HG02884 (cell line): ENCODE results near the gene RIMS3.

Experiments
- ATAC-seq: cut with Tn5 transposase; IDR thresholded peaks from one replicate; pipeline ENCODE4 v1.9.1; 2021; ENCODE audit warnings: mild to moderate bottlenecking, moderate library complexity; ENCODE audit not compliant: unreplicated experiment

RIMS3 gene

GRCh38 chr1:40653851-40654537 lies 11.5 kb downstream of the RIMS3 start:
- no peak for ATAC-seq

- ATAC-seq: no peak
Observed at GRCh38 chr1:40652979-40653378, 12.5 kb downstream of the RIMS3 start.

GRCh38 chr1:40652468-40652867 lies 13.0 kb downstream of the RIMS3 start:
- ATAC-seq: no peak

GRCh38 chr1:40651138-40651857 lies 14.2 kb downstream of the RIMS3 start:
- no peak for ATAC-seq

- ATAC-seq: no peak
Observed at GRCh38 chr1:40650075-40650474, 15.4 kb downstream of the RIMS3 start.

- ATAC-seq: no peak
Observed at GRCh38 chr1:40649592-40649930, 15.9 kb downstream of the RIMS3 start.

- ATAC-seq: no peak
Observed at GRCh38 chr1:40648928-40649591, 16.4 kb downstream of the RIMS3 start.

- no peak for ATAC-seq
Observed at GRCh38 chr1:40648200-40648599, 17.3 kb downstream of the RIMS3 start.

- no peak for ATAC-seq
Observed at GRCh38 chr1:40646315-40646714, 19.2 kb downstream of the RIMS3 start.

GRCh38 chr1:40645118-40645680 lies 20.3 kb downstream of the RIMS3 start:
- no peak for ATAC-seq

- no peak for ATAC-seq
Observed at GRCh38 chr1:40641601-40642242, 23.8 kb downstream of the RIMS3 start.

GRCh38 chr1:40640314-40641076 lies 25.0 kb downstream of the RIMS3 start:
- ATAC-seq: no peak

- no peak for ATAC-seq
Observed at GRCh38 chr1:40638097-40639036, 27.1 kb downstream of the RIMS3 start.

- no peak for ATAC-seq
Observed at GRCh38 chr1:40637470-40638007, 27.9 kb downstream of the RIMS3 start.

- ATAC-seq: no peak
Observed at GRCh38 chr1:40636777-40637176, 28.7 kb downstream of the RIMS3 start.

GRCh38 chr1:40635763-40636500 lies 29.6 kb downstream of the RIMS3 start:
- no peak for ATAC-seq

- ATAC-seq: no peak
Observed at GRCh38 chr1:40634901-40635655, 30.4 kb downstream of the RIMS3 start.

- no peak for ATAC-seq
Observed at GRCh38 chr1:40633931-40634376, 31.5 kb downstream of the RIMS3 start.
